ENCODE results near the gene SYT17.

SYT17 gene

GRCh38 chr16:19167710-19168370 is at the start of gene SYT17:
Gene SYT17, plus strand, starts transcription at chr16:19168240. Its CDS starts 407 bp downstream, at chr16:19168647.
- DNase-seq: peak; percentile 80
- in situ Hi-C loops (cut with HindIII; ENCODE audit: low pct_ligation_motif_present, low pct_unique_long_range_greater_than_20kb, low sequenced_read_pairs): no loop called here

- DNase-seq: peak; percentile 91
- in situ Hi-C loops (cut with HindIII; ENCODE audit: low pct_ligation_motif_present, low pct_unique_long_range_greater_than_20kb, low sequenced_read_pairs): no loop called here
Observed at GRCh38 chr16:19118938-19119431, 49.1 kb upstream of the SYT17 start.

- no peak for DNase-seq
- in situ Hi-C loops (cut with HindIII; ENCODE audit: low pct_ligation_motif_present, low pct_unique_long_range_greater_than_20kb, low sequenced_read_pairs): no loop called here
Observed at GRCh38 chr16:19119564-19119963, 48.5 kb upstream of the SYT17 start.

GRCh38 chr16:19123535-19124178 is 44.4 kb upstream of the SYT17 start:
- no peak for DNase-seq
- in situ Hi-C loops (cut with HindIII; ENCODE audit: low pct_ligation_motif_present, low pct_unique_long_range_greater_than_20kb, low sequenced_read_pairs): no loop called here

GRCh38 chr16:19126300-19126699 is 41.7 kb upstream of the SYT17 start:
- no peak for DNase-seq
- in situ Hi-C loops (cut with HindIII; ENCODE audit: low pct_ligation_motif_present, low pct_unique_long_range_greater_than_20kb, low sequenced_read_pairs): no loop called here

GRCh38 chr16:19127205-19127604 is 40.8 kb upstream of the SYT17 start:
- in situ Hi-C loops (cut with HindIII; ENCODE audit: low pct_ligation_motif_present, low pct_unique_long_range_greater_than_20kb, low sequenced_read_pairs): no loop called here
- no peak for DNase-seq

- in situ Hi-C loops (cut with HindIII; ENCODE audit: low pct_ligation_motif_present, low pct_unique_long_range_greater_than_20kb, low sequenced_read_pairs): no loop called here
- DNase-seq: no peak
Observed at GRCh38 chr16:19127674-19128131, 40.3 kb upstream of the SYT17 start.

GRCh38 chr16:19128454-19129200 is 39.4 kb upstream of the SYT17 start:
- in situ Hi-C loops (cut with HindIII; ENCODE audit: low pct_ligation_motif_present, low pct_unique_long_range_greater_than_20kb, low sequenced_read_pairs): no loop called here
- DNase-seq: no peak

- in situ Hi-C loops (cut with HindIII; ENCODE audit: low pct_ligation_motif_present, low pct_unique_long_range_greater_than_20kb, low sequenced_read_pairs): no loop called here
- DNase-seq: no peak
Observed at GRCh38 chr16:19130385-19130784, 37.7 kb upstream of the SYT17 start.

- in situ Hi-C loops (cut with HindIII; ENCODE audit: low pct_ligation_motif_present, low pct_unique_long_range_greater_than_20kb, low sequenced_read_pairs): no loop called here
- peak; percentile 54 for DNase-seq
Observed at GRCh38 chr16:19130852-19131824, 36.9 kb upstream of the SYT17 start.

GRCh38 chr16:19131825-19132218 is 36.2 kb upstream of the SYT17 start:
- no peak for DNase-seq
- in situ Hi-C loops (cut with HindIII; ENCODE audit: low pct_ligation_motif_present, low pct_unique_long_range_greater_than_20kb, low sequenced_read_pairs): no loop called here

GRCh38 chr16:19132255-19132654 is 35.8 kb upstream of the SYT17 start:
- no peak for DNase-seq
- in situ Hi-C loops (cut with HindIII; ENCODE audit: low pct_ligation_motif_present, low pct_unique_long_range_greater_than_20kb, low sequenced_read_pairs): no loop called here

- in situ Hi-C loops (cut with HindIII; ENCODE audit: low pct_ligation_motif_present, low pct_unique_long_range_greater_than_20kb, low sequenced_read_pairs): no loop called here
- no peak for DNase-seq
Observed at GRCh38 chr16:19132898-19133297, 35.1 kb upstream of the SYT17 start.

- no peak for DNase-seq
- in situ Hi-C loops (cut with HindIII; ENCODE audit: low pct_ligation_motif_present, low pct_unique_long_range_greater_than_20kb, low sequenced_read_pairs): no loop called here
Observed at GRCh38 chr16:19133600-19133999, 34.4 kb upstream of the SYT17 start.

- in situ Hi-C loops (cut with HindIII; ENCODE audit: low pct_ligation_motif_present, low pct_unique_long_range_greater_than_20kb, low sequenced_read_pairs): no loop called here
Observed at GRCh38 chr16:19135201-19135842, 32.7 kb upstream of the SYT17 start.

GRCh38 chr16:19135896-19136438 is 32.1 kb upstream of the SYT17 start:
- DNase-seq: no peak
- in situ Hi-C loops (cut with HindIII; ENCODE audit: low pct_ligation_motif_present, low pct_unique_long_range_greater_than_20kb, low sequenced_read_pairs): no loop called here

More at GRCh38 chr16:19135201-19135842, 32.7 kb upstream of the SYT17 start:
- DNase-seq: no peak

GRCh38 chr16:19136549-19137196 is 31.4 kb upstream of the SYT17 start:
- in situ Hi-C loops (cut with HindIII; ENCODE audit: low pct_ligation_motif_present, low pct_unique_long_range_greater_than_20kb, low sequenced_read_pairs): no loop called here
- no peak for DNase-seq

Measured in ACHN (cell line).